Parathyroid adenoma (tissue), 2 donors: Measurements from ENCODE around the gene SCFD2.

Experiments used
- H2AFZ ChIP-seq: fragments of 300-600 bp; sonication (generic); one replicate; pipeline ENCODE4 v1.7.0; 2017; ENCODE audit warnings: antibody characterized with exemption, mild to moderate bottlenecking
- H3K27ac ChIP-seq: fragments of 300-600 bp; sonication (generic); one replicate; pipeline ENCODE4 v1.7.0; 2017
- H3K27me3 ChIP-seq: fragments of 300-600 bp; sonication (generic); one replicate; pipeline ENCODE4 v1.7.0; 2017; ENCODE audit warnings: low read length; ENCODE audit not compliant: control insufficient read depth, insufficient read depth
- H3K36me3 ChIP-seq: fragments of 300-600 bp; sonication (generic); one replicate; pipeline ENCODE4 v1.7.0; 2017; ENCODE audit warnings: low read length; ENCODE audit not compliant: control insufficient read depth, insufficient read depth
- H3K4me1 ChIP-seq: fragments of 300-600 bp; sonication (generic); one replicate; pipeline ENCODE4 v1.7.0; 2017; ENCODE audit warnings: control low read depth
- H3K4me2 ChIP-seq: fragments of 300-600 bp; sonication (generic); one replicate; pipeline ENCODE4 v1.7.0; 2017; ENCODE audit warnings: low read length
- H3K4me3 ChIP-seq: fragments of 300-600 bp; sonication (generic); one replicate; pipeline ENCODE4 v1.7.0; 2017; ENCODE audit warnings: low read depth, low read length
- H3K79me2 ChIP-seq: fragments of 300-600 bp; sonication (generic); one replicate; pipeline ENCODE4 v1.7.0; 2017; ENCODE audit warnings: control low read depth
- H3K9ac ChIP-seq: fragments of 300-600 bp; sonication (generic); one replicate; pipeline ENCODE4 v1.7.0; 2017; ENCODE audit warnings: mild to moderate bottlenecking
- H3K9me3 ChIP-seq: fragments of 300-600 bp; sonication (generic); one replicate; pipeline ENCODE4 v1.7.0; 2017; ENCODE audit warnings: low read length; ENCODE audit not compliant: control insufficient read depth
- CTCF ChIP-seq: fragments of 300-600 bp; sonication (generic); IDR thresholded peaks from one replicate; pipeline ENCODE4 v1.7.0; 2017; ENCODE audit warnings: antibody characterized with exemption, mild to moderate bottlenecking
- donor health status: primary hyperparathyroidism.

SCFD2 gene

GRCh38 chr4:52877694-52878093, 488.2 kb downstream of the SCFD2 start:
- Histone ChIP-seq H2AFZ (no peak overlapping the region), H3K79me2 (no peaks in the 10 kb centered on the region), H3K9ac (no peak overlapping the region), H3K4me1 (no peaks in the 10 kb centered on the region), H3K27ac (no peak overlapping the region), H3K4me3 (no peak overlapping the region), H3K9me3 (no peaks in the 10 kb centered on the region), H3K27me3 (no peaks in the 10 kb centered on the region), H3K4me2 (no peak overlapping the region), H3K36me3 (no peaks in the 10 kb centered on the region)
- TF ChIP-seq CTCF = no peak

- Histone ChIP-seq H3K79me2 (no peaks in the 10 kb centered on the region), H3K9me3 (no peaks in the 10 kb centered on the region), H2AFZ (no peak overlapping the region), H3K36me3 (no peaks in the 10 kb centered on the region), H3K4me2 (no peak overlapping the region), H3K4me3 (no peak overlapping the region), H3K4me1 (no peaks in the 10 kb centered on the region), H3K27me3 (no peaks in the 10 kb centered on the region), H3K27ac (no peak overlapping the region), H3K9ac (no peak overlapping the region)
- TF ChIP-seq CTCF = no peak
Measured at GRCh38 chr4:52877036-52877435, 488.8 kb downstream of the SCFD2 start.

GRCh38 chr4:52876069-52876468, 489.8 kb downstream of the SCFD2 start:
- Histone ChIP-seq H3K27ac (no peak overlapping the region), H3K36me3 (no peaks in the 10 kb centered on the region), H3K4me3 (no peak overlapping the region), H2AFZ (no peak overlapping the region), H3K9ac (no peak overlapping the region), H3K4me2 (no peak overlapping the region), H3K4me1 (no peaks in the 10 kb centered on the region), H3K9me3 (no peaks in the 10 kb centered on the region), H3K27me3 (no peaks in the 10 kb centered on the region), H3K79me2 (no peaks in the 10 kb centered on the region)
- TF ChIP-seq CTCF = no peak

DNA sequence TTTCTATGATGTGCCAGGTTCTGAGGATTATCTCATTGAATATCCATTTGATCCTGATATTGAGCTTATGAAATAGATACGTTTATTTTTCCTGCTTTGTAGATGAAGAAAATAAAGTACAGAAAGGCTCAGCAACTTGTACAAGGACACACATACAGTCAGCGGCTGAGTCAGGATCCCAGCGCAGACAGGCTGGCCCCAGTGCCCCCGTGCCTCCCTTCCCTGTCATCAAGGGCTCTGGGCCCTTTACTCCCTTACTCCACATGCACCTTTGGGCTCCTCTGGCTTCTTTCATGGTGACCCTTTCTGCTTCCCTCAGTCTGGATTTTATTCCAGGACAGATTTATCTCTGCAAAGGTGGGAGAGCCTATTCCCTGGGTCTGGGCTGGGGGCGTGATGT, 490.9 kb downstream of the SCFD2 start:
- TF ChIP-seq CTCF = no peak
- no peaks in the 10 kb centered on the region for H3K4me1 ChIP-seq
- no peaks in the 10 kb centered on the region for H3K79me2 ChIP-seq
- H3K9me3 ChIP-seq = no peaks in the 10 kb centered on the region
- H3K9ac ChIP-seq = no peak overlapping the region
- H3K27me3 ChIP-seq = no peaks in the 10 kb centered on the region
- H3K36me3 ChIP-seq = no peaks in the 10 kb centered on the region
- no peak overlapping the region for H3K4me2 ChIP-seq
- no peak overlapping the region for H2AFZ ChIP-seq
- H3K27ac ChIP-seq = no peak overlapping the region
- no peak overlapping the region for H3K4me3 ChIP-seq

DNA sequence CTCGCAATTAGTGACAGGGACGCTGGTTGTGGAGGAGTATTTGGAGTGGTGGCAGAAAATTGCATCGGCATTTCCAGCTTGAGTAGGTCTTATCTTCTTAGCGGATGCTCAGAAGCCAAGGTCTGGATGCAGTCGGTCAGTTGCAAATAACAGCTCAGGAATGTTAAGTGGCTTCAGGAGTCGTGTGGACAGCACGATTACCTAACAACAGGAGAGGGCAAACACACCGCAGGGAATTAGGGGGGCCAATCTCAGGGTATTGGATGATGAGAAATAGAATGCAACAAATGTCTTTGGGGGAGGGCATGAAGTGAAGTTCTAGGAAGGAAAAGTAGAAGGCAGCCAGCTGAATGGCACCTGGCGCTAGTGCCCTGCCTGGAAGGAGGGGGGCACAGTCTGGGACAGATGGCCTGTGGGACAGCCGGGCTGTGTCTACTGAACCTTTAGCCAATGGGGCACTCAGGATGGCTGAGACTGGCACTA, 492.0 kb downstream of the SCFD2 start:
- TF ChIP-seq CTCF = no peak
- Histone ChIP-seq H3K4me3 (no peak overlapping the region), H3K36me3 (no peaks in the 10 kb centered on the region), H3K4me2 (no peak overlapping the region), H3K4me1 (no peaks in the 10 kb centered on the region), H2AFZ (no peak overlapping the region), H3K79me2 (no peaks in the 10 kb centered on the region), H3K9me3 (no peaks in the 10 kb centered on the region), H3K9ac (no peak overlapping the region), H3K27ac (no peak overlapping the region), H3K27me3 (no peaks in the 10 kb centered on the region)
